ENCODE measurements around the gene EDNRA. TPM values are rescaled to one million over a fixed set of nuclear protein-coding genes. Genes with fewer than 3 reads are reported as not detected.

The EDNRA gene
- total RNA-seq, 3 donors from 2014 or later, result 2.6 to 11.1 (median 5.2) TPM

DNA sequence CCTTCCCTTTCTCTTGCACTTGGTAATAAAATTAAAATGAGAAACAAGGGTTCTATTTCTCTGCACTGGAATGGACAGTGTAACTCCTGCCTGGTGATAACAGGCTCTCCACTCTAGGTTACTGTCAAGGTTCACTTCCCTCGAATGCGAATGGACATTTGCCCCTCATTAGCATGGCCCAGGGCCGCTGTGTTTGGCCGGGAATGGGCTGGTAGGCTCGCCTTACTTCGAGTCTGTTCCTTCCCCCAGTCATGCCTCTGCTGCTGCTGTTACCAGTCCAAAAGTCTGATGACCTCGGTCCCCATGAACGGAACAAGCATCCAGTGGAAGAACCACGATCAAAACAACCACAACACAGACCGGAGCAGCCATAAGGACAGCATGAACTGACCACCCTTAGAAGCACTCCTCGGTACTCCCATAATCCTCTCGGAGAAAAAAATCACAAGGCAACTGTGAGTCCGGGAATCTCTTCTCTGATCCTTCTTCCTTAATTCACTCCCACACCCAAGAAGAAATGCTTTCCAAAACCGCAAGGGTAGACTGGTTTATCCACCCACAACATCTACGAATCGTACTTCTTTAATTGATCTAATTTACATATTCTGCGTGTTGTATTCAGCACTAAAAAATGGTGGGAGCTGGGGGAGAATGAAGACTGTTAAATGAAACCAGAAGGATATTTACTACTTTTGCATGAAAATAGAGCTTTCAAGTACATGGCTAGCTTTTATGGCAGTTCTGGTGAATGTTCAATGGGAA lies 61.5 kb downstream of the EDNRA start:
- TF ChIP-seq POLR2AphosphoS5 (IDR thresholded peaks at IDR 0.05) (no peak), POLR2A (IDR thresholded peaks at IDR 0.05) (no peak)
- TF ChIP-seq, protein P1, sequence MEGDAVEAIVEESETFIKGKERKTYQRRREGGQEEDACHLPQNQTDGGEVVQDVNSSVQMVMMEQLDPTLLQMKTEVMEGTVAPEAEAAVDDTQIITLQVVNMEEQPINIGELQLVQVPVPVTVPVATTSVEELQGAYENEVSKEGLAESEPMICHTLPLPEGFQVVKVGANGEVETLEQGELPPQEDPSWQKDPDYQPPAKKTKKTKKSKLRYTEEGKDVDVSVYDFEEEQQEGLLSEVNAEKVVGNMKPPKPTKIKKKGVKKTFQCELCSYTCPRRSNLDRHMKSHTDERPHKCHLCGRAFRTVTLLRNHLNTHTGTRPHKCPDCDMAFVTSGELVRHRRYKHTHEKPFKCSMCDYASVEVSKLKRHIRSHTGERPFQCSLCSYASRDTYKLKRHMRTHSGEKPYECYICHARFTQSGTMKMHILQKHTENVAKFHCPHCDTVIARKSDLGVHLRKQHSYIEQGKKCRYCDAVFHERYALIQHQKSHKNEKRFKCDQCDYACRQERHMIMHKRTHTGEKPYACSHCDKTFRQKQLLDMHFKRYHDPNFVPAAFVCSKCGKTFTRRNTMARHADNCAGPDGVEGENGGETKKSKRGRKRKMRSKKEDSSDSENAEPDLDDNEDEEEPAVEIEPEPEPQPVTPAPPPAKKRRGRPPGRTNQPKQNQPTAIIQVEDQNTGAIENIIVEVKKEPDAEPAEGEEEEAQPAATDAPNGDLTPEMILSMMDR (IDR thresholded peaks at IDR 0.05), result no peak

DNA sequence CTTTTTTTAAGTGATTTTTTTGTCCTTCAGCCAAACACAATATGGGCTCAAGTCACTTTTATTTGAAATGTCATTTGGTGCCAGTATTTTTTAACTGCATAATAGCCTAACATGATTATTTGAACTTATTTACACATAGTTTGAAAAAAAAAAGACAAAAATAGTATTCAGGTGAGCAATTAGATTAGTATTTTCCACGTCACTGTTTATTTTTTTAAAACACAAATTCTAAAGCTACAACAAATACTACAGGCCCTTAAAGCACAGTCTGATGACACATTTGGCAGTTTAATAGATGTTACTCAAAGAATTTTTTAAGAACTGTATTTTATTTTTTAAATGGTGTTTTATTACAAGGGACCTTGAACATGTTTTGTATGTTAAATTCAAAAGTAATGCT lies 62.1 kb downstream of the EDNRA start:
- Histone ChIP-seq H3K36me3 (no peaks in the 10 kb centered on the region), H3K4me1 (no peaks in the 10 kb centered on the region), H3K27me3 (no peaks in the 10 kb centered on the region), H3K4me3 (peak overlapping the region in 2 of 3 donors; percentile 26 to 51), H3K9me3 (no peaks in the 10 kb centered on the region), H3K27ac (peak overlapping the region in 1 of 2 donors; percentile 71)
- DNase-seq (ENCODE audit: low spot score in 2 of 2), result no peak
- TF ChIP-seq POLR2A (IDR thresholded peaks at IDR 0.05) (no peak), POLR2AphosphoS5 (IDR thresholded peaks at IDR 0.05) (no peak)
- TF ChIP-seq, protein P1 (IDR thresholded peaks at IDR 0.05), result no peak
- intact Hi-C loops (cut with DNase I; ENCODE audit: low total_unique reads), result no loop called here

More for the DNA sequence above, 61.5 kb downstream of the EDNRA start:
- DNase-seq (ENCODE audit: low spot score in 2 of 2), result no peak
- H3K9me3 ChIP-seq, result no peaks in the 10 kb centered on the region
- H3K4me1 ChIP-seq, result no peaks in the 10 kb centered on the region
- no peaks in the 10 kb centered on the region for H3K27me3 ChIP-seq
- peak overlapping the region in 2 of 3 donors; percentile 26 to 51 for H3K4me3 ChIP-seq
- no peaks in the 10 kb centered on the region for H3K36me3 ChIP-seq
- H3K27ac ChIP-seq, result peak overlapping the region in 1 of 2 donors; percentile 71
- intact Hi-C loops (cut with DNase I; ENCODE audit: low total_unique reads), result no loop called here

DNA sequence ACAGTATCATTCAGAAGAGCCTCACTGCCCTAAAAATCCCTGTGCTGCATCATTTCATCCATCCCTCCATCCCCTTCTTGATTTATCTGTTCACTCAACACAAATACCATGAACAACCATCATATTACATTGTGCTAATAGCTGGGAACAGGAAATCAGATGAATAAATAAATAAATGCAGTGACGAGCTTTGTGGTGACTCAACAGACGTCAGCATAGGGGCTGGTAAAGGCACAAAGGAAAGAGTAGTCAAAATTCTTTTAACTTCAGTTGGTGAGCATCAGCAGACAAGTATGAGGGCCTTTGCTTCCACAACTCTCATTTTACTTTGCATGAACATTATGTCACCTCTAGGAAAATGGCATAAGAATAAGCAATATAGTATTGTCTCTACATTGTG lies 65.5 kb downstream of the EDNRA start:
- no peaks in the 10 kb centered on the region for H3K27me3 ChIP-seq
- H3K4me1 ChIP-seq, result no peaks in the 10 kb centered on the region
- H3K36me3 ChIP-seq, result no peaks in the 10 kb centered on the region
- no peak overlapping the region for H3K4me3 ChIP-seq
- TF ChIP-seq POLR2A (IDR thresholded peaks at IDR 0.05), result no peak
- TF ChIP-seq, protein P1 (IDR thresholded peaks at IDR 0.05), result no peak
- TF ChIP-seq POLR2AphosphoS5 (IDR thresholded peaks at IDR 0.05), result no peak
- H3K27ac ChIP-seq, result no peak overlapping the region
- no peaks in the 10 kb centered on the region for H3K9me3 ChIP-seq
- DNase-seq (ENCODE audit: low spot score in 2 of 2), result no peak
- intact Hi-C loops (cut with DNase I; ENCODE audit: low total_unique reads), result no loop called here

DNA sequence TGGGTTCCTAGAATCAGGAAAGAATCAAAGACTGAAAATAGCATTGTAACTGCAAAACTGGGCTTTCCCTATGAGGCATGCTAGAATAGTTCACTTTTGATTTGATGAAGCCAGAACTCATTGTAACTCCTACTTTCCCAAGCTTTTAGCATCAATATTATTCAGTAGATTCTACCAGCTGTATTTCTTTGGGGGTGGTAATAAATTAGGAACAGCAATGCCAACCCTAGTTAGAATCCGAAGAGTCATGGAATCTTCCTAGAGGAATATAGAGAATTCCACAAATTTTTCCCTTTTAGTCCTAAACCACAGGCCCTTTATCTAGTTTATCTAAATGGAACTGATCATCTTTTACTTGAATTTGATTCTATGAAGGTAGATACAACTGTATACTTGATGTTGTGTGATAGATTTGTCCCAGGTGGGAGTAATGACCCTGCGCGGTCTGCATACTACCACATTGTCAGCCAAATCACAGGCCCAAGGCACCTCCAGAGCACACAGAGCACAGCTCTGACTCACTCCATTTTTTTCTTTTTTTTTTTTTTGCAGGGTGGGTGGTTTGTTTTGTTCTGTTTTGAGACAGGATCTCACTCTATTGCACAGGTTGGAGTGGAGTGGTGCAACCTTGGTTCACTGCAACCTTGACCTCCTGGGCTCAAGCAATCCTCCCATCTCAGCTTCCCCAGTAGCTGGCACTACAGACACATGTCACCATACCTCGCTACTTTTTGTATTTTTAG lies 66.6 kb downstream of the EDNRA start:
- intact Hi-C loops (cut with DNase I; ENCODE audit: low total_unique reads), result no loop called here
- Histone ChIP-seq H3K36me3 (no peaks in the 10 kb centered on the region), H3K27ac (no peak overlapping the region), H3K27me3 (no peaks in the 10 kb centered on the region), H3K4me1 (no peaks in the 10 kb centered on the region), H3K4me3 (no peak overlapping the region), H3K9me3 (no peaks in the 10 kb centered on the region)
- DNase-seq (ENCODE audit: low spot score in 2 of 2), result no peak
- no peak for TF ChIP-seq POLR2AphosphoS5 (IDR thresholded peaks at IDR 0.05)
- TF ChIP-seq POLR2A (IDR thresholded peaks at IDR 0.05), result no peak
- TF ChIP-seq, protein P1 (IDR thresholded peaks at IDR 0.05), result no peak

DNA sequence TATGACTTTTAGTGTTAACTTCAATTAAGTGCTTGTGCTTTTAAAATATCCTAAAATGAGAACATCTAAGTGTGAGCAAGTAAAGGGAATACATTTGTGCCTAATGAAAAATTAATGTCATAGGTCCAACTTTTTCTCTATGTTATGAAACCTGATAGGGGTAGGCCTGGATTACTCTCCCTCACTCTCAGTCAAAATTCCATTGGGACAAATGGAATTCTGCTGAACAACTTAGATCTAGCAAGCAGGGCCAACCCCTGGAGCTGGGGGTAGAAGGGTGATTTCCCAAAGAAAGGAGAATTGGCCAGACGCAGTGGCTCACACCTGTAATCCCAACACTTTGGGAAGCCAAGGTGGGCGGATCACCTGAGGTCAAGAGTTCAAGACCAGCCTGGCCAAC lies 67.4 kb downstream of the EDNRA start:
- H3K27me3 ChIP-seq, result no peaks in the 10 kb centered on the region
- TF ChIP-seq, protein P1 (IDR thresholded peaks at IDR 0.05), result no peak
- TF ChIP-seq POLR2A (IDR thresholded peaks at IDR 0.05) (no peak), POLR2AphosphoS5 (IDR thresholded peaks at IDR 0.05) (no peak)
- H3K36me3 ChIP-seq, result no peaks in the 10 kb centered on the region
- no peak for DNase-seq (ENCODE audit: low spot score in 2 of 2)
- intact Hi-C loops (cut with DNase I; ENCODE audit: low total_unique reads), result no loop called here
- no peak overlapping the region for H3K27ac ChIP-seq
- no peaks in the 10 kb centered on the region for H3K9me3 ChIP-seq
- H3K4me1 ChIP-seq, result no peaks in the 10 kb centered on the region
- H3K4me3 ChIP-seq, result no peak overlapping the region

Data from breast epithelium (tissue), 4 donors.